GM13977 (cell line): ENCODE data around the gene GSTO1.
A peak's percentile ranks its signal among the peaks of the same experiment; 100 is the strongest.

Experiments used
- DNase-seq: peaks from one replicate; pipeline ENCODE4 v3.0.0; 2012; ENCODE audit warnings: low spot score
- CTCF ChIP-seq: IDR thresholded peaks from 2 replicates; pipeline ENCODE4 v1.5.1; 2012; ENCODE audit warnings: mild to moderate bottlenecking, control low read depth; ENCODE audit not compliant: insufficient read depth; ENCODE audit errors: extremely low read depth, missing control alignments
- in situ Hi-C: fragments of 300-500 bp; cut with MboI; formaldehyde crosslinking; loops from one replicate; pipeline ENCODE4 v1.12.0; 2022; ENCODE audit warnings: low sequenced_read_pairs, low pct_unique_long_range_greater_than_20kb, mixed read lengths, inconsistent platforms; ENCODE audit not compliant: unreplicated experiment

GSTO1 gene

GRCh38 chr10:104254493-104255310, at the start of gene GSTO1:
GSTO1 (plus strand) TSS chr10:104254892; CDS start chr10:104254929, 37 bp downstream.
- in situ Hi-C loops = no loop called here
- TF ChIP-seq CTCF = no peak
- DNase-seq = peak; percentile 72

GRCh38 chr10:104208730-104209129, 46.0 kb upstream of the GSTO1 start:
- TF ChIP-seq CTCF = no peak
- in situ Hi-C loops = loop anchor here (10.0 kb wide), 2 partner anchors 324 to 474 kb away; no protein-coding TSS in a partner anchor
- no peak for DNase-seq

- peak; percentile 48 for DNase-seq
- in situ Hi-C loops = loop anchor here (10.0 kb wide), 2 partner anchors 325 to 475 kb away; no protein-coding TSS in a partner anchor
Observed at GRCh38 chr10:104209575-104210198, 45.0 kb upstream of the GSTO1 start.

DNA sequence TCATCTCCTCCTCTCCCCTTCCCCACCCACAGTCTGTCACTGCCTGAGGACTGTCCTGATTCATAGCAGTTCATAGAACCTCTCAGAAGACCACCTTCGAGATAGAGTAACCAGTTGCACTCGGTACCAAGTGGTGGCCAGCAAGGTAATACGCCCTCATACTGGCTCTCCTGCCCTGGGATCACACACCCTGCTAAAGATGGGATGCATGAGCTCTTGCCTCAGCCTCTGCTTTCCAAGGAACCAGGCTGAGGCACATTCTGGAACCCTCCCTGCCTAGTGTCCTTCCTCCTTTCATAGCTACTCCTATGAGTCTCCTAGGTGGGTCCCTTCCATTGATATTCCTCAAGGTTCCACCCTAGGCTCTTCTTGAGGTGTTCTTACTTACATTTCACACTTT, 38.1 kb upstream of the GSTO1 start:
- no peak for TF ChIP-seq CTCF
- in situ Hi-C loops = no loop called here
- no peak for DNase-seq

More at GRCh38 chr10:104209575-104210198, 45.0 kb upstream of the GSTO1 start:
- TF ChIP-seq CTCF = peak; percentile 53

GRCh38 chr10:104218751-104219150, 35.9 kb upstream of the GSTO1 start:
- no peak for DNase-seq
- in situ Hi-C loops = no loop called here
- TF ChIP-seq CTCF = no peak

DNA sequence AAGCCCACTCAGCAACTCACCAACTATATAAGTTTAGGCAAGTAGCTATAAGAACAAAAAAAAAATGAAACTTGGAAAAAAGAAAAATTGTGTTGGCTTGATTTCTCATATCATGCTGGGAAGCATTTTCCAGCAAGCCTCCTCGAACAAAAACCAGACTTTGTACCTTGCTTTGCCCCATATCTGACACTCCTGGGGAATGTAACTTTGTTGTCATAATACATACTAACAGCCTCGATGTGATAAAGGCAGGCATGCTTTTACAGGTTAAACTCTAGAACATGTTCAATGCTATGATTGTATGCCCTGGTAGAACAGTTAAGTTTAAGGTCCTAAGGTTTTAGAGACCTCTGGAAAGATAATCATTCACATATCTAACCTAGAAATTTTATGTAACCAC, 34.2 kb upstream of the GSTO1 start:
- no peak for TF ChIP-seq CTCF
- in situ Hi-C loops = no loop called here
- no peak for DNase-seq
